Left ventricle myocardium inferior (tissue), 1 donor: ENCODE measurements around the gene PBRM1. TPM values are rescaled to one million over a fixed set of nuclear protein-coding genes. Genes with fewer than 3 reads are reported as not detected.

Source experiments
- DNase-seq: peaks from one replicate; pipeline ENCODE4 v3.0.0-alpha.2; 2020
- H3K27ac ChIP-seq: fragments of 200-600 bp; replicated peaks from 2 replicates; pipeline ENCODE4 v1.8.0; 2021
- H3K27me3 ChIP-seq: fragments of 200-600 bp; 2 replicates; pipeline ENCODE4 v1.8.0; 2021; ENCODE audit warnings: low read depth
- H3K36me3 ChIP-seq: fragments of 200-600 bp; 2 replicates; pipeline ENCODE4 v1.8.0; 2021
- H3K4me1 ChIP-seq: fragments of 200-600 bp; 2 replicates; pipeline ENCODE4 v1.8.0; 2021
- H3K4me3 ChIP-seq: fragments of 200-600 bp; 2 replicates; pipeline ENCODE4 v1.8.0; 2021; ENCODE audit warnings: mild to moderate bottlenecking, moderate library complexity
- H3K9me3 ChIP-seq: fragments of 200-600 bp; replicated peaks from 2 replicates; pipeline ENCODE4 v1.8.0; 2021
- intact Hi-C: fragments of 100-400 bp; cut with micrococcal nuclease; formaldehyde crosslinking; loops from one replicate; pipeline ENCODE4 v1.11.0; 2022
- total RNA-seq: library from RNA; stranded (reverse); fragmentation: NEBNext Ultra II Directional; extraction: Animal tissue kit (Norgen Biotek cat#: 25700); gene quantifications from one replicate; pipeline ENCODE4 v1.2.1, GENCODE V29; 2021
- TF ChIP-seq, protein P1 (sequence below): fragments of 200-600 bp; IDR thresholded peaks from 2 replicates; pipeline ENCODE4 v1.8.0; 2021; ENCODE audit warnings: antibody characterized with exemption, mild to moderate bottlenecking, borderline replicate concordance
- donor health status: DM: no; HTN: yes; CAD: no; lungs with severe emphysema.

The PBRM1 gene
- total RNA-seq, 1 donor from 2014 or later: 52.3 TPM

DNA sequence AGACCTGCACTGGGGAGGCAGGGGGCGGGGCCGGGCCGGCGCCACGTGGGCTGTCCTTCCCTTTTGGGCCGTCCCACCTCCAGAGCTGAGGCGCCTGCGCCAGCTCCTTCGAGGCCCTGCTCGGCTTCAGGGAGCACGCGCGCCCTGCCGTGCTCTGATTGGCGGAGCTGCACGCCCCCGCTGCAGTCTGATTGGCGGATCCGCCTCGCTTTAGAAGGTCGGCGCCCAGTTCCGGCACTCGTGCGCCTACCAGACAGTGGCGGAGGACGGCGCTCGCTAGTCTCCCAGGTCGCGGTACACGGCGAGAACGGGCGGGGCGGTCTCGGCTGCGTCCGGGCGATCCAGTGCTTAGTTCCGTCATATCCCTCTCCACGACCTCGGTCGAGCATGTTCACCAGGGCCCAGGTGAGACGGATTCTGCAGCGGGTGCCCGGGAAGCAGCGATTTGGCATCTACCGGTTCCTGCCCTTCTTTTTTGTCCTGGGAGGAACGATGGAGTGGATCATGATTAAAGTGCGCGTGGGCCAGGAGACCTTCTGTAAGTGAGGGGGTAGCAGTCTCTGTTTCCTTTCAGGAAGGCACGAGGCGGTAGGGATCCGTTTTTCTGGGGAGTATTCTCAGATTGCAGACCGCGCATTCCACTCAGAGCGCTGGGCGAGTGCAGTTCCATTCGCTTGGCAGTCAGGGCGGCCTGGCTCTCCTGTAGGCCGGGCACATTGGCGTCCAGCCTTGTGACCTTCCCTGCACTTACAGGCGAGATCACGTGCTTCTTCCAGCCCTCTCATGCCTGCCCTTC lies 149.1 kb downstream of the PBRM1 start, which contains the start of gene UQCC5:
TSS of gene UQCC5 (plus strand) at position 237 of the 796 bp plus-strand sequence. CDS start at position 388, 151 bp downstream.
- Histone ChIP-seq H3K9me3 (no peaks in the 10 kb centered on the region), H3K27ac (peak within 1 kb of the TSS; percentile 97), H3K4me1 (peaks cover 87% of the 10 kb centered on the region), H3K4me3 (peak within 1 kb of the TSS; percentile 79), H3K36me3 (peaks cover 10% of the 10 kb centered on the region), H3K27me3 (no peaks in the 10 kb centered on the region)
- TF ChIP-seq, protein P1, sequence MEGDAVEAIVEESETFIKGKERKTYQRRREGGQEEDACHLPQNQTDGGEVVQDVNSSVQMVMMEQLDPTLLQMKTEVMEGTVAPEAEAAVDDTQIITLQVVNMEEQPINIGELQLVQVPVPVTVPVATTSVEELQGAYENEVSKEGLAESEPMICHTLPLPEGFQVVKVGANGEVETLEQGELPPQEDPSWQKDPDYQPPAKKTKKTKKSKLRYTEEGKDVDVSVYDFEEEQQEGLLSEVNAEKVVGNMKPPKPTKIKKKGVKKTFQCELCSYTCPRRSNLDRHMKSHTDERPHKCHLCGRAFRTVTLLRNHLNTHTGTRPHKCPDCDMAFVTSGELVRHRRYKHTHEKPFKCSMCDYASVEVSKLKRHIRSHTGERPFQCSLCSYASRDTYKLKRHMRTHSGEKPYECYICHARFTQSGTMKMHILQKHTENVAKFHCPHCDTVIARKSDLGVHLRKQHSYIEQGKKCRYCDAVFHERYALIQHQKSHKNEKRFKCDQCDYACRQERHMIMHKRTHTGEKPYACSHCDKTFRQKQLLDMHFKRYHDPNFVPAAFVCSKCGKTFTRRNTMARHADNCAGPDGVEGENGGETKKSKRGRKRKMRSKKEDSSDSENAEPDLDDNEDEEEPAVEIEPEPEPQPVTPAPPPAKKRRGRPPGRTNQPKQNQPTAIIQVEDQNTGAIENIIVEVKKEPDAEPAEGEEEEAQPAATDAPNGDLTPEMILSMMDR: no peak
- intact Hi-C loops: no loop called here
- peak; percentile 98 for DNase-seq

DNA sequence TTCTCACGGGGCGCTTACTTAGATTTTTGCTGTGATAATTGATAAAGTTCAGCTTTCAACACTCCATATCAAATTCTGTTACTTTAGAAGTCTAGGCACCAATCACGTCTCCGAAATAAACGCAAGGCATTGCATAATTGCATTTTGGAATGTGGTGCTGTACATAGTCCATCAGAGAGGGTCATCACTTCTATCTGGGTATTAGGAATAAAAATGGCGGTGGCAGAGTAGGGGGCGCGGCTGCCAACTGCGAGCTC lies 149.7 kb downstream of the PBRM1 start:
- peaks cover 5% of the 10 kb centered on the region for H3K36me3 ChIP-seq
- H3K4me3 ChIP-seq: peak overlapping the region; percentile 79
- H3K4me1 ChIP-seq: peaks cover 88% of the 10 kb centered on the region
- H3K27me3 ChIP-seq: no peaks in the 10 kb centered on the region
- DNase-seq: no peak
- intact Hi-C loops: no loop called here
- TF ChIP-seq, protein P1: no peak
- H3K27ac ChIP-seq: peak overlapping the region; percentile 97
- no peaks in the 10 kb centered on the region for H3K9me3 ChIP-seq

DNA sequence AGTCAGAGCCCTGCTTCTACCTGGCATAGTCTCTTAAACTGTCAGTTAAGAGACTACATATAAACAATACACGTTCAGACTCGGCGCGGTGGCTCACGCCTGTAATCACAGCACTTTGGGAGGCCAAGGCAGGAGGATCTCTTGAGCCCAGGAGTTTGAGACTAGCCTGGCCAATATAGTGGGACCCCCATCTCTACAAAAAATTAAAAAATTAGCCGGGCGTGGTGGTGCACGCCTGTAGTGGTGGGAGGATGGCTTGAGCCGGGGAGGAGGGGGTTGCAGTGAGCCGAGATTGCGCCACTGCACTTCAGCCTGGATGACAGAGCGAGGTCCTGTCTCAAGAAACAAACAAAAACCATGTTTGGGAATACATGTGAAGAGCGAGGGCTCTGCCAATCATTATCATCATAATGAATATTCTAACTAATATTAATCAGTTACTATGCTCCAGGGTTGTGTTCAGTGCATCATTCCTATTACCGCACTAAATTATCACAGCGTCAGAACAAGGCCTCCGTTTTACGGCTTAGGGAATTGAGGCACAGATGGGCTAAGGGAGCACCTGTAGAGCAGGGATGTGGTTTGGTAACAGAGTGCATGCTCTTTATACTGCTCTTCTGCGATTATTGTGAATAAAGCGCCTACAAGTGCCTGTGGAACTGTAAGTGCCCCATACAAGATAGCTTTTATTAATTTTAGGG lies 150.2 kb downstream of the PBRM1 start:
- TF ChIP-seq, protein P1: no peak
- Histone ChIP-seq H3K4me3 (peak overlapping the region; percentile 79), H3K4me1 (peaks cover 90% of the 10 kb centered on the region), H3K9me3 (no peaks in the 10 kb centered on the region), H3K27me3 (no peaks in the 10 kb centered on the region), H3K36me3 (no peaks in the 10 kb centered on the region), H3K27ac (peak overlapping the region; percentile 97)
- intact Hi-C loops: no loop called here
- DNase-seq: no peak

DNA sequence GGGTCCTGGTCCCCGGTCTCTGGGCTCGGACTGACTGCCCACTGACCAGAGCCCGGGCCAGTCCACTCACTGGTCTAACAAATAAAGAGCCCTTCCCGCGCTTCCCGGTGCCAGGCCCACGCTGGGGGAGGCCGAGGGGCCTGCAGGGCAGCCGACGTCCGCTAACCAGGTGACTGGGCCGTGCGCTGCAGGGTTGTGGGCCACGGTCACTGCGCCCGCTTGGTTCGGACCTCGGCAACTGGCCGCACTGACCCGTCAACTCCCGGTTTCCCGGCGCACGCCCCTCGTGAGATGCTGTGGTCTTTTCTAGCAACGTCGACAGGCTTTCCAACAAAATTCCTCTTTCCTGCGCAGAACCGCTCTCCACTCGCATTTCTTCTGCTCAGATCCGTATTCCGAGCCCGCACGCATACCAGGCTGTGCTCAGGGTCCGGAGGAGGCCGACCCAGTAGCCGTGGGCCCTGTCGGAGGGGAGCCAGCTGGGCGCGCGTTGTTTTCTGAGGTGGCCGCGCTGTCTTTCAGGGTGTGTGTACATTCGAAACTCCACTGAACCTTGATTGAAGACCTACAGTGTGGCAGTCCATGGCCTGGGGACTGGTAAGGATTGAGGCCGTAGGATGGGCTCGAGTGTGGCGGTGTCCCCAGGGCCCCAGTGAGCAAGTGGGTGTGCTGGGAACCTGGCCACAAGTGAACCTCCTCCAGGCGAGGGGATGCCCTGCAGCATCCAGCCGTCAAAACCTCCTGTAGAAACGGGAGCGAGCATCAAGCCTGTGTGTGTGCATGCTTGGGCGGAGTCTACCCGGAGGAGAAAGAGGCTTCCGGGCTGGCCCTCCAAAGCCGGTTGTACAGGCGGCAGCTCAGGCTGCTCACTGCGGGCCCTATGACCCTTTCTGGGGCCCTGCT lies 151.2 kb downstream of the PBRM1 start:
- Histone ChIP-seq H3K9me3 (no peaks in the 10 kb centered on the region), H3K27ac (peak overlapping the region; percentile 97), H3K4me3 (peak overlapping the region; percentile 77), H3K36me3 (no peaks in the 10 kb centered on the region), H3K27me3 (no peaks in the 10 kb centered on the region), H3K4me1 (peaks cover 93% of the 10 kb centered on the region)
- TF ChIP-seq, protein P1: no peak
- DNase-seq: no peak
- intact Hi-C loops: no loop called here

DNA sequence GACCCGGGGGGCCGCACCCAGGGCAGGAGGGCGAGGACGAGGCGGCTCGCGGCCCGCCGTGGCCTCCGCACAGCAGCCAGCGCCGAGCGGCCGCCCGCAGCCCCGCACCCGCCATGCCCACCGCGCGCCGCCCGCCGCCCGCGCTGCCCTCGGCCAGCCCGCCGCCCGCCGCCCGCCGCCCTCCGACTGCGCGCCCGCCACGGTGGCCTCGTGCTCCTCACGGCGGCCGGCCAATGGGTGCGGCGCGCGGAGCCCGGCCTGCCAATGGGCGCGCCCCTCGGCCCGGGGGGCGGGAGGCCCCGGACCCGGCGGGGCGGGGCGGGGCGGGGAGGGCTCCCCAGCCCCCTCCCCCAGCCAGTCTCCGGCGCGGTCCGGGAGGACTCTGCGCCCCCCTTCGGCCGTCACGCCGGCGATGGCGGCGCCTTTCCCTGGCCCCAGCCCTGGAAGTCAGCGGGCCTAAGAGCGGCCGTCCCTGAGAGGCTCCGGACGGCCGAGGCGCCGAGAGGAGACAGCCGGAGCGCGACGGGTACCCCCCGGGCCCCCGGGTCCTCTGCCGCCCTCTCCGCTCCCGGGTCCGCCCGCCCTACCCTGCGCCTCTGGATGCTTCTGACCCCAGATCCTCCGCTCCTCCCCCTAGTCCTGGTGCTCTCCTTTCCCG lies 152.0 kb downstream of the PBRM1 start, which contains the start of gene NT5DC2:
TSS of gene NT5DC2 (minus strand) at position 235 of the 658 bp plus-strand sequence. CDS start at position 115, 120 bp downstream.
- DNase-seq: peak; percentile 77
- Histone ChIP-seq H3K4me3 (peak within 1 kb of the TSS; percentile 82), H3K4me1 (peaks cover 93% of the 10 kb centered on the region), H3K9me3 (no peaks in the 10 kb centered on the region), H3K27me3 (no peaks in the 10 kb centered on the region), H3K27ac (peak within 1 kb of the TSS; percentile 97), H3K36me3 (no peaks in the 10 kb centered on the region)
- TF ChIP-seq, protein P1: peak; percentile 21
- intact Hi-C loops: no loop called here
